Ovary (tissue), 9 donors: ENCODE measurements around the gene PMVK. TPM values are rescaled to one million over a fixed set of nuclear protein-coding genes. Genes with fewer than 3 reads are reported as not detected.
A peak's percentile ranks its signal among the peaks of the same experiment; 100 is the strongest.

Experiments used
- DNase-seq, 5 donors: peaks; one replicate each; pipeline ENCODE4 v3.0.0-alpha.2; 2019 to 2020
- H3K27ac ChIP-seq, 2 donors: fragments of 200-600 bp; one replicate each; pipeline versions ENCODE4 v1.5.1 to v1.8.0; 2019 to 2022
- H3K27me3 ChIP-seq: fragments of 200-600 bp; one replicate; pipeline ENCODE4 v1.8.0; 2022
- H3K36me3 ChIP-seq: fragments of 200-600 bp; sonication (generic); one replicate; pipeline ENCODE4 v1.5.1; 2019
- H3K4me1 ChIP-seq: one replicate; pipeline ENCODE4 v1.8.1; 2013; ENCODE audit warnings: mild to moderate bottlenecking, moderate library complexity; ENCODE audit not compliant: insufficient read depth
- H3K4me3 ChIP-seq: fragments of 200-600 bp; sonication (generic); one replicate; pipeline ENCODE4 v1.5.1; 2017
- H3K9me3 ChIP-seq, 2 donors: fragments of 200-600 bp in 1 of 2; sonication (generic) in 1 of 2; one replicate each; pipeline versions ENCODE4 v1.5.1 to v1.8.1; 2013 to 2019; ENCODE audit warnings: mild to moderate bottlenecking in 1 of 2, moderate library complexity in 1 of 2
- CTCF ChIP-seq, 3 donors: fragments of 450-650 bp in 2 of 3; fragments of 200-600 bp in 1 of 3; IDR thresholded peaks; one replicate each; pipeline versions ENCODE4 v1.5.1 to v1.8.0; 2016 to 2022; ENCODE audit warnings: antibody characterized with exemption in 3 of 3, mild to moderate bottlenecking in 1 of 3
- EP300 ChIP-seq: sonication (generic); formaldehyde crosslinking; IDR thresholded peaks from one replicate; pipeline ENCODE4 v1.6.1; 2017; ENCODE audit warnings: antibody characterized with exemption
- POLR2A ChIP-seq: fragments of 450-650 bp; IDR thresholded peaks from one replicate; pipeline ENCODE4 v1.6.1; 2017; ENCODE audit warnings: antibody characterized with exemption, mild to moderate bottlenecking, moderate library complexity
- WGBS, 3 donors: extraction: QIAGEN DNeasy Blood & Tissue Kit in 1 of 3; methylation state at CpG; one replicate each; pipeline versions ENCODE4 v1.1.5 to v1.1.7; 2013 to 2017; 5-methylcytosine and 5-hydroxymethylcytosine counted together
- intact Hi-C, 4 donors: fragments of 100-400 bp; cut with DNase I; formaldehyde crosslinking; loops; one replicate each; pipeline versions ENCODE4 v1.11.0 to v1.15.1; 2022 to 2023
- polyA plus RNA-seq, 2 donors: library from polyadenylated mRNA; stranded (reverse); fragments of 200-250 nt in 1 of 2; fragments of 350-450 nt in 1 of 2; fragmentation: Illumina TruSeq in 1 of 2; extraction: RNeasy Lipid Tissue Mini Kit (QIAGEN cat#74804) in 1 of 2; gene quantifications; one replicate each; pipeline ENCODE4 v1.2.3, GENCODE V29; 2013 to 2014
- total RNA-seq, 7 donors: library from RNA; depleted of rRNA in 2 of 7; stranded (reverse); fragments of >200 nt in 2 of 7; fragmentation: NEBNext Ultra II Directional in 3 of 7; extraction: Animal tissue kit (Norgen Biotek cat#: 25700) in 3 of 7; gene quantifications; one replicate each; pipeline versions ENCODE4 v1.1.0 to v1.2.4, GENCODE V29; 2016 to 2023
- donor health status: DM: no; HTN: no; CAD: no; lungs with moderate emphysema.
- donor health status: DM: no; HTN: no; CAD: no.
- donor health status: Bipolar disorder and iron deficiency.
- donor health status: DM: yes; HTN: yes; CAD: no.
- donor health status: DM: no; HTN: no; CAD: no.
- donor health status: DM: yes; HTN: yes; CAD: no.

PMVK gene
- total and polyA plus RNA-seq, 9 donors = 8.6 to 50.7 (median 30.6) TPM

- no peaks in the 10 kb centered on the region for H3K9me3 ChIP-seq
- no peak overlapping the region for H3K4me3 ChIP-seq
- intact Hi-C loops = no loop called here
- 93 to 94% (median 93%) methylated on average over 7 of the region's 7 CpGs for WGBS, 3 donors
- H3K27me3 ChIP-seq = no peaks in the 10 kb centered on the region
- DNase-seq = no peak
- H3K36me3 ChIP-seq = no peaks in the 10 kb centered on the region
- H3K4me1 ChIP-seq = peaks cover 24% of the 10 kb centered on the region
- peak overlapping the region; percentile 94 to 95 for H3K27ac ChIP-seq
- TF ChIP-seq POLR2A (no peak), CTCF (IDR thresholded peaks at IDR 0.05) (no peak), EP300 (no peak)
Measured at GRCh38 chr1:154938604-154939399, 2.3 kb upstream of the PMVK start.

- TF ChIP-seq CTCF (IDR thresholded peaks at IDR 0.05) = no peak
- TF ChIP-seq POLR2A = no peak
- no peak for TF ChIP-seq EP300
- 78 to 83% (median 81%) methylated on average over 8 of the region's 8 CpGs for WGBS, 3 donors
- intact Hi-C loops = no loop called here
- H3K4me1 ChIP-seq = peaks cover 24% of the 10 kb centered on the region
- no peaks in the 10 kb centered on the region for H3K36me3 ChIP-seq
- H3K9me3 ChIP-seq = no peaks in the 10 kb centered on the region
- no peak for DNase-seq
- H3K27me3 ChIP-seq = no peaks in the 10 kb centered on the region
- H3K27ac ChIP-seq = peak overlapping the region; percentile 94 to 95
- H3K4me3 ChIP-seq = peak overlapping the region; percentile 55
Measured at GRCh38 chr1:154937988-154938386, 1.5 kb upstream of the PMVK start.

DNA sequence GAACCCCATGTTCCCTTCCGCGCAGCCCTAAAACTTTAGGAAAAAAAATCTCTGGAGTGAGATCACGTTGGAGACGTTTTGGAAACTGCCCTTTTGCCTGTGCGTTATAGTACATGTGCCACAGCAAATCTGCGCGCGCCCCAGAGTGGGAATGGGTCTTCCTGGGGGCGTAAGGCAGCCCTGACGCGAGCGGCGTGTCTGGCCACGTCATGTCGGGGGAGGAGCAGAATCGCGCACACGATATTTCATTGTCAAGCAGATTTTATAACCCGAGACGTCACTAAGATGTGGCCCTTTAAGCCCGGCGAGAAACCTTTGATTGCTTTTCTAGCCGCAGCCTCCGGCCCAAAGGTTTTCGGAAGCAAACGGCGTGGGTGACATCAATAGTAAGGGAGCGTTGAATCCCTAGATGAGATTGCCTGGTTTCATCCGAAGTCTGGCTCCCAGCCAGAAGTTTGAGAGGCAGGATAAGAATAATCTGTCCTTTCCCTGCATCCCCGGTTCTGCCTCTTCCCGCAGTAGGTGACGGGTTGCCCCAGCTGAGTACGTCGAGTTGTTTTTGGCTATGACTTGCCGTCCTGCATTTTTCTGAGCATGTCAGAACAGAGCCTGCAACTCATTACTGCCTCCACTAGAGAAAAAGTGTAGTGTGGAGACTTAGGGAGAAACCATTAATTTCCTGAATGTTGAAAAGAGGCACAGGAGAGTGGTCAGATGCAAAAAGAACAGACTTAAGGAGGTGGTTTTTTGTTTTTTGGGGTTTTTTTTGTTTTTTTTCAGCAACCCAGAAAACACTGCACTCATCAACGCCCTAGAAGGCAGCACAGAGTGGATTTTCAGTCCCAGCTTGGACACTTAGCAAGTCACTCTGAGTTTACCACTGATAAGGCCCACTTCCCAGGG is 817 bp upstream of the PMVK start:
- Histone ChIP-seq H3K27me3 (no peaks in the 10 kb centered on the region), H3K9me3 (no peaks in the 10 kb centered on the region), H3K27ac (peak overlapping the region; percentile 94 to 95), H3K4me1 (peaks cover 21% of the 10 kb centered on the region), H3K36me3 (no peaks in the 10 kb centered on the region), H3K4me3 (peak overlapping the region; percentile 55)
- peak; percentile 93 to 95 (median 93) for DNase-seq
- 1% methylated on average over 36 of the region's 36 CpGs for WGBS, 3 donors
- intact Hi-C loops = no loop called here
- TF ChIP-seq CTCF (IDR thresholded peaks at IDR 0.05) (peak in 1 of 3 donors; percentile 31), POLR2A (peak; percentile 93), EP300 (peak; percentile 45)

DNA sequence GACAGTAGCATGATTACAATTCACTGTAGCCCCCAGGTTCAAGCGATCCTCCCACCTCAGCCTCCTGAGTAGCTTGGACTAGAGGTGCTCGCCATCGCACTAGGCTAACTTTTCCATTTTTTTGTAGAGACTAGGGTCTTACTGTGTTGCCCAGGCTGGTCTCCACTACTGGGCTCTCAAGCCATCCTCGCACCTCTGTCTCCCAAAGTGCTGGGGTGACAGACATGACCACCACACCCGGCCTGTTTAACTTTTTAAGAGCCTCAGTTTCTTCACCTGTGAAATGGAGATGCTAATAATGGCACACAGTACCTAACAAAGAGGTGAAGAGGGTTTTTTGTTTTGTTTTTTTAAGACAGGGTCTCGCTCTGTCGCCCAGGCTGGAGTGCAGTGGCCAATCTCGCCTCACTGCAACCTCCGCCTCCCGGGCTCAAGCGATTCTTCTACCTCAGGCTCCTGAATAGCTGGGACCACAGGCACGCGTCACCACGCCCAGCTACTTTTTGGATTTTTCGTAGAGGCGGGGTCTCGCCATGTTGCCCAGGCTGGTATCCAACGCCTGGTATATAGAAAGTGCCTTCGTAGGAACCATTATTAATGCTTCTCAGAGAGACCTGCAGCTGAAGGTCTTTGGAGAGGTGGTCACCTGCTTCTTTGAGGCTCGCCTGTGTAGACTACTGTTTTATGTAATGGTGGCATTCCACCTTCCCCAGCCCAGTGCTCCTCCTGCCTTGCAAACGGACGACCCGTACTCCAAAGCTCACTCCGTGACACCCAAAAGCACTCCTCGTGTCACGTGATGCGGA is 567 bp downstream of the PMVK start:
- peak overlapping the region; percentile 55 for H3K4me3 ChIP-seq
- H3K9me3 ChIP-seq = no peaks in the 10 kb centered on the region
- intact Hi-C loops = no loop called here
- H3K4me1 ChIP-seq = peaks cover 7% of the 10 kb centered on the region
- peak overlapping the region; percentile 94 to 95 for H3K27ac ChIP-seq
- WGBS, 3 donors = 26 to 38% (median 34%) methylated on average over 27 of the region's 27 CpGs
- H3K27me3 ChIP-seq = no peaks in the 10 kb centered on the region
- TF ChIP-seq POLR2A (no peak), CTCF (IDR thresholded peaks at IDR 0.05) (no peak), EP300 (no peak)
- H3K36me3 ChIP-seq = no peaks in the 10 kb centered on the region
- DNase-seq = no peak
